Progenitor cell of endocrine pancreas (in vitro differentiated cells): ENCODE data around the gene SLC25A38. TPM values are rescaled to one million over a fixed set of nuclear protein-coding genes. Genes with fewer than 3 reads are reported as not detected.
"Not testable (repeated sequence)": the region's sequence is repeated elsewhere in the genome, so short reads cannot be mapped to it uniquely, and the experiment has no call there.

Experiments used
- DNase-seq: peaks from one replicate; pipeline ENCODE4 v3.0.0; 2021; ENCODE audit warnings: low spot score; ENCODE audit not compliant: unreplicated experiment
- H3K27ac Mint-ChIP-seq: 2 replicates; pipeline ENCODE4 v1.8.0; 2021; ENCODE audit warnings: mild to moderate bottlenecking, moderate library complexity, mixed read lengths
- H3K27me3 Mint-ChIP-seq: 2 replicates; pipeline ENCODE4 v1.8.0; 2021; ENCODE audit warnings: mixed read lengths
- H3K36me3 Mint-ChIP-seq: 2 replicates; pipeline ENCODE4 v1.8.0; 2022; ENCODE audit warnings: mixed read lengths; ENCODE audit not compliant: insufficient read depth
- H3K4me1 Mint-ChIP-seq: 2 replicates; pipeline ENCODE4 v1.8.0; 2021; ENCODE audit warnings: low read depth, mixed read lengths
- H3K4me3 Mint-ChIP-seq: 2 replicates; pipeline ENCODE4 v1.8.0; 2021; ENCODE audit warnings: low read depth, mild to moderate bottlenecking, moderate library complexity, mixed read lengths
- H3K9me3 Mint-ChIP-seq: 2 replicates; pipeline ENCODE4 v1.8.0; 2021; ENCODE audit warnings: low read depth, mixed read lengths
- total RNA-seq: library from RNA; stranded (reverse); gene quantifications from 2 replicates; pipeline ENCODE4 v1.2.1, GENCODE V29; 2021
- TF ChIP-seq, protein P1 (sequence below): fragments of 200-600 bp; sonication (generic); IDR thresholded peaks from one replicate; pipeline ENCODE4 v1.5.0; 2021; ENCODE audit warnings: antibody characterized with exemption, mild to moderate bottlenecking; ENCODE audit not compliant: unreplicated experiment

SLC25A38 gene
- total RNA-seq, 1 donor from 2014 or later, result 38.0 TPM

DNA sequence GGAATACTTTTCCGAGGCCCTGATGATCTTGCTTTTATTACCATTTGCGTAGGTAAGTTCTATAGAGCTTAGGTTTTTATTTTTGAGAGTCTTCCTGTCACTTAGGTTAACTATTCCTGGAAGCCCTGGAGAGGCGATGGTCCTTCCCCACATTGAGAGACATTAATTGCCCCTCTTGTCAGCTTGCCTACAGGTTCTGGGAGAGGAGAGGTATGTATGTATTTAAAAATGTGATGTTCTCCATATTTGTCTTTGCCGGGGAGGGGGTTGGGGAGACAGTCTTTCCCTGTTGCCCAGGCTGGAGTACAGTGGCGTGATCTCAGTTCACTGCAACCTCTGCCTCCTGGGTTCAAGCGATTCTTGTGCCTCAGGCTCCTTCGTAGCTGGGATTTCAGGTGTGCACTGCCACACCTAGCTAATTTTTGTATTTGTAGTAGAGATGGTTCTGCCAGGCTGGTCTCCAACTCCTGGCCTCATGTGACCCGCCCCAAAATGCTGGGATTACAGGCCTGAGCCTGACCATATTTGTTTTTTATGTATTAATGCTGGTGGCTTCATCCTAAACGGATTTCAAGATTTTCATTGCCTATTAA lies 29.6 kb downstream of the SLC25A38 start:
- Mint-ChIP-seq H3K27ac (peak overlapping the region; percentile 48), H3K27me3 (no peaks in the 10 kb centered on the region), H3K36me3 (peaks cover 34% of the 10 kb centered on the region), H3K4me1 (peaks cover 11% of the 10 kb centered on the region), H3K4me3 (peak overlapping the region; percentile 14), H3K9me3 (no peaks in the 10 kb centered on the region)
- TF ChIP-seq, protein P1, sequence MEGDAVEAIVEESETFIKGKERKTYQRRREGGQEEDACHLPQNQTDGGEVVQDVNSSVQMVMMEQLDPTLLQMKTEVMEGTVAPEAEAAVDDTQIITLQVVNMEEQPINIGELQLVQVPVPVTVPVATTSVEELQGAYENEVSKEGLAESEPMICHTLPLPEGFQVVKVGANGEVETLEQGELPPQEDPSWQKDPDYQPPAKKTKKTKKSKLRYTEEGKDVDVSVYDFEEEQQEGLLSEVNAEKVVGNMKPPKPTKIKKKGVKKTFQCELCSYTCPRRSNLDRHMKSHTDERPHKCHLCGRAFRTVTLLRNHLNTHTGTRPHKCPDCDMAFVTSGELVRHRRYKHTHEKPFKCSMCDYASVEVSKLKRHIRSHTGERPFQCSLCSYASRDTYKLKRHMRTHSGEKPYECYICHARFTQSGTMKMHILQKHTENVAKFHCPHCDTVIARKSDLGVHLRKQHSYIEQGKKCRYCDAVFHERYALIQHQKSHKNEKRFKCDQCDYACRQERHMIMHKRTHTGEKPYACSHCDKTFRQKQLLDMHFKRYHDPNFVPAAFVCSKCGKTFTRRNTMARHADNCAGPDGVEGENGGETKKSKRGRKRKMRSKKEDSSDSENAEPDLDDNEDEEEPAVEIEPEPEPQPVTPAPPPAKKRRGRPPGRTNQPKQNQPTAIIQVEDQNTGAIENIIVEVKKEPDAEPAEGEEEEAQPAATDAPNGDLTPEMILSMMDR, result no peak
- DNase-seq, result no peak

DNA sequence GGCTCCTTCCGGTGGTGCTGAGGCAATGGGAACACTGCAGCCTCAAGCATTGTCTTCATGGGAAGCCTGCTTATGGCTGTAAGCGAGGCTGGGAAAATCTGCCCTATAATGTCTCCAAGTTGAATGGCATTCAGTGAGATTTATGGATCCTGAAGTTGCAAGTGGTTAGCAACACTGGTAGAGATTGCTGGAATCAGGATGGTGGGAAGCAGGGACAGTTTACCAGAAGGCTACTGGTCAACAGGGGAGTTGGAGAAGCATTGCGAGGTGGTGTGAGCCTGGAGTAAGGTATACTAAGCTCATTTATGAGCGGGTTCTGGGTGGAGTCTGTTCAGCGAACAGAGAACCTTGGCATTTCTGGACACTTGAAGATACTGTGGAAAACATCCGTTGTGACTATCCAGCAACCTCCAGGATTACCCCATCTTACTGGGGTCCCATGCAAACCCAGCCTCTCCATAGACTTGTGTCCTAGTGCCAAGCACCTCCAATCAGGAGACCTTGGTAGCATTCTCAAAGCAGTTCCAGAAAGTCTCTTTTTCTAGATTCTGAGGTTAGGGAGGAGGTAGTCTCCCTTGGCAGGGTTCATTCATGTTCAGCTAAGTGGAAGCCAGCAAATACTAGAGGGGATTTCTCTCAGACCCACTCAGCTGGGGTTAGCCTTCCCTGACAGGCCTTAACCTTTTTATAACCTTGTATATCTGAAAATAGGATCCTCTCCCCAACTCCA lies 30.7 kb downstream of the SLC25A38 start:
- DNase-seq, result no peak
- Mint-ChIP-seq H3K36me3 (peaks cover 29% of the 10 kb centered on the region), H3K27me3 (no peaks in the 10 kb centered on the region), H3K9me3 (no peaks in the 10 kb centered on the region), H3K4me3 (no peak overlapping the region), H3K27ac (peak overlapping the region; percentile 25), H3K4me1 (peaks cover 17% of the 10 kb centered on the region)
- TF ChIP-seq, protein P1, result no peak

DNA sequence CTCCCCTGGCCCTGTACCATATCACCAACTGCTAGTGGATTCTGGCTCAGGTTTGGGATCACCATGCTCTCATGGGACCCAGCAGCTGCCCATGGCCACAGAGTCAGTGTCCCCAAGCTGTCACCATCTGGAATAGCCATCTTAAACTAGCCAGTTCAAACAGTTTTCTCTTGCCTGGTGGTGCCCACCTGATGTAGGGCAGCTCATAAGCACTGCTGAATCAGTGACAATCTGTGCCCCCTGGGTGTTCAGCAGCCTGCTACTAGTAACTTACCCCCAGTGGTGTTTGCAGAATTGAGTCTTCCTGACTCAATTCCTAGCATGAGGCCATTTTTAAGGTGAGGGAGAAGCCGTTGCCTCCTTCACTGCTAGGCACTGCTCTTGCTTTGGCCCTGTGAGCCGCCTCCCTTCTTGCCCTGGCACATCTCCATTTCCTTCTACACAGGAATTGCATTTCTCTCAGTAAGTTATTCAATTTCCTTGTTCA lies 31.3 kb downstream of the SLC25A38 start:
- DNase-seq, result no peak
- Mint-ChIP-seq H3K27me3 (no peaks in the 10 kb centered on the region), H3K27ac (peak overlapping the region; percentile 47), H3K4me3 (no peak overlapping the region), H3K9me3 (no peaks in the 10 kb centered on the region), H3K4me1 (peaks cover 19% of the 10 kb centered on the region), H3K36me3 (peaks cover 27% of the 10 kb centered on the region)
- TF ChIP-seq, protein P1, result no peak

DNA sequence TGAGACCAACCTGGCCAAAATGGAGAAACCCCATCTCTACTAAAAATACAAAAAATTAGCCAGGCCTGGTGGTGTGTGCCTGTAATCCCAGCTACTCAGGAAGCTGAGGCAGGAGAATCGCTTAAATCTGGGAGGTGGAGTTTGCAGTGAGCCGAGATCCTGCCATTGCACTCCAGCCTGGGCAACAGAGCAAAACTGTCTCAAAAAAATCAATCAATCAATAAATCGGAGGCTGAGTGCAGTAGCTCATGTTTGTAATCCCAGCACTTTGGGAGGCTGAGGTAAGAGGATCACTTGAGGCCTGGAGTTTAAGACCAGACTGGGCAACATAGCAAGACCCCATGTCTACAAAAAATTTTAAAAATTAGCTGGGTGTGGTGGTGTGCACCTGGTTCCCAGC lies 32.1 kb downstream of the SLC25A38 start:
- not testable (repeated sequence) for DNase-seq, H3K27me3 Mint-ChIP-seq, H3K9me3 Mint-ChIP-seq, H3K4me3 Mint-ChIP-seq, H3K27ac Mint-ChIP-seq
- H3K36me3 Mint-ChIP-seq, result peaks cover 24% of the 10 kb centered on the region
- peaks cover 24% of the 10 kb centered on the region for H3K4me1 Mint-ChIP-seq

DNA sequence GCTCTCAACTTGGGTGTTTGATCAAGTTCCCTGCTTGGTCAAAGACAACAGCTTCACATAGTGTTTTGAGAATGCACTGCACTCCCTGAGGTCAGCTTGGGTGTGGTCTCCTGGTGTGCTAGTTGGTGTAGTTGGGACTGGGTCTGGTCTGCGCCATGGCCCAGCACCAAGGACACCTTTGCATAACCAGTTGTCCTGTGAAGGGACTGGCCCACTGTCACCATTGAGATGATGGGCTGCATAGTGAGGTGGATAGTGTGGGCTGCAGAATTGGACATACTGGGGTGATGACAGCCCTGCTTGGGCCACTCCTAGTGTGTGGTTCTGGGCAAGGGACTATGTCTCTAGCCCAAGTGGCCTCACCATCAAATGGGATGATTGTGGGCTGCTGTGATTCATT lies 32.8 kb downstream of the SLC25A38 start:
- Mint-ChIP-seq H3K27ac (no peak overlapping the region), H3K27me3 (no peaks in the 10 kb centered on the region), H3K4me1 (peaks cover 26% of the 10 kb centered on the region), H3K9me3 (no peaks in the 10 kb centered on the region), H3K4me3 (no peak overlapping the region), H3K36me3 (peaks cover 21% of the 10 kb centered on the region)
- no peak for DNase-seq
- TF ChIP-seq, protein P1, result no peak

DNA sequence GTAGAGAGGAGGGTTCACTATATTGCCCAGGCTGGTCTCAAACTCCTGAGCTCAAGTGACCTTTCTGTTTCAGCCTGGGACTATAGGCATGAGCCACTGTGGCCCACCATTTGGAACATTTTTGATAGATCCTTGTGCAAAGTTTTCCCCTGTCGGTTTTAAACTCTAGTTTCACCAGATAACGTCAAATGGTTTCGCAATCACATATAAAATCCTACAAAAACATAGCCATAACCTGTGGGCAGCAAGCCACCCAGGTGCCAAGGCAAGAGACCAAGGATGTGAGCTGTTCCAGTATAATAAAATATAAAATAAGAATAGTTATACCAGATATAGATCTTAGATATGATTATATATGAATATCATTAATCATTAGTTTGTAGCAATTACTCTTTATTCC lies 33.8 kb downstream of the SLC25A38 start:
- H3K9me3 Mint-ChIP-seq, H3K4me3 Mint-ChIP-seq, DNase-seq, H3K27ac Mint-ChIP-seq, H3K27me3 Mint-ChIP-seq: not testable (repeated sequence)
- H3K36me3 Mint-ChIP-seq, result peaks cover 13% of the 10 kb centered on the region
- peaks cover 26% of the 10 kb centered on the region for H3K4me1 Mint-ChIP-seq

DNA sequence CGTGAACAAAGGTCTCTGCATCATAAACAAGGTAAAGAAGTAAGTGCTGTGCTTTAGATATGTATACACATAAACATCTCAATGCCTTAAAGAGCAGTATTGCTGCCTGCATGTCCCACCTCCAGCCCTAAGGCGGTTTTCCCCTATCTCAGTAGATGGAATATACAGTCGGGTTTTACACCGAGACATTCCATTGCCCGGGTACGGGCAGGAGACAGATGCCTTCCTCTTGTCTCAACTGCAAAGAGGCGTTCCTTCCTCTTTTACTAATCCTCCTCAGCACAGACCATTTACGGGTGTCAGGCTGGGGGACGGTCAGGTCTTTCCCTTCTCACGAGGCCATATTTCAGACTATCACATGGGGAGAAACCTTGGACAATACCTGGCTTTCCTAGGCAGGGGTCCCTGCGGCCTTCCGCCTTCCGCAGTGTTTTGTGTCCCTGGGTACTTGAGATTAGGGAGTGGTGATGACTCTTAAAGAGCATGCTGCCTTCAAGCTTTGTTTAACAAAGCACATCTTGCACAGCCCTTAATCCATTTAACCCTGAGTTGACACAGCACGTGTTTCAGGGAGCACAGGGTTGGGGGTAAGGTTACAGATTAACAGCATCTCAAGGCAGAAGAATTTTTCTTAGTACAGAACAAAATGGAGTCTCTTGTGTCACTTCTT lies 35.5 kb downstream of the SLC25A38 start:
- not testable (repeated sequence) for H3K4me3 Mint-ChIP-seq, H3K27ac Mint-ChIP-seq, DNase-seq, H3K9me3 Mint-ChIP-seq, H3K27me3 Mint-ChIP-seq, H3K36me3 Mint-ChIP-seq
- H3K4me1 Mint-ChIP-seq, result peaks cover 26% of the 10 kb centered on the region
